Prostate gland (tissue), 2 donors: ENCODE data around the gene HTR1D. TPM values are rescaled to one million over a fixed set of nuclear protein-coding genes. Genes with fewer than 3 reads are reported as not detected.

Experiments
- DNase-seq: peaks from one replicate; pipeline ENCODE4 v3.0.0-alpha.2; 2019; ENCODE audit warnings: low spot score
- H3K27ac ChIP-seq, 2 donors: fragments of 200-600 bp; sonication (generic); 2 replicates each; pipeline ENCODE4 v1.5.1; 2017 to 2019
- H3K27me3 ChIP-seq: fragments of 200-600 bp; sonication (generic); replicated peaks from 2 replicates; pipeline ENCODE4 v1.5.1; 2019; ENCODE audit not compliant: insufficient read depth
- H3K36me3 ChIP-seq, 2 donors: fragments of 200-600 bp; sonication (generic); 1 replicate in 1 of 2; 2 replicates in 1 of 2; pipeline versions ENCODE4 v1.5.1 to v1.8.1; 2017 to 2019
- H3K4me1 ChIP-seq: fragments of 200-600 bp; sonication (generic); replicated peaks from 2 replicates; pipeline ENCODE4 v1.5.1; 2019
- H3K4me3 ChIP-seq, 2 donors: fragments of 200-600 bp; sonication (generic); 2 replicates each; pipeline ENCODE4 v1.5.1; 2017 to 2019
- H3K9me3 ChIP-seq: fragments of 200-600 bp; sonication (generic); 2 replicates; pipeline ENCODE4 v1.5.1; 2017
- POLR2A ChIP-seq: fragments of 450-650 bp; IDR thresholded peaks from one replicate; pipeline ENCODE4 v1.6.1; 2016; ENCODE audit warnings: antibody characterized with exemption, mild to moderate bottlenecking
- POLR2AphosphoS5 ChIP-seq: sonication (generic); formaldehyde crosslinking; IDR thresholded peaks from one replicate; pipeline ENCODE4 v1.6.1; 2017; ENCODE audit warnings: antibody characterized with exemption
- WGBS: methylation state at CpG from one replicate; pipeline ENCODE4 v1.1.5; 2018; 5-methylcytosine and 5-hydroxymethylcytosine counted together
- intact Hi-C: fragments of 100-400 bp; cut with DNase I; formaldehyde crosslinking; loops from one replicate; pipeline ENCODE4 v1.14.2; 2022
- total RNA-seq, 2 donors: library from RNA; depleted of rRNA; stranded (reverse); fragments of >200 nt; gene quantifications; one replicate each; pipeline ENCODE4 v1.1.0, GENCODE V29; 2016
- TF ChIP-seq, protein P1 (sequence below), 4 experiments: fragments of 200-600 bp in 2 of 4; fragments of 450-650 bp in 2 of 4; sonication (generic) in 2 of 4; IDR thresholded peaks; 1 replicate in 3 of 4; 2 replicates in 1 of 4; pipeline ENCODE4 v1.5.1; 2016 to 2019; ENCODE audit warnings: antibody characterized with exemption in 4 of 4, mild to moderate bottlenecking in 2 of 4, moderate library complexity in 2 of 4

HTR1D gene
- total RNA-seq, 2 donors from 2014 or later, result 0.09 to 0.28 TPM

DNA sequence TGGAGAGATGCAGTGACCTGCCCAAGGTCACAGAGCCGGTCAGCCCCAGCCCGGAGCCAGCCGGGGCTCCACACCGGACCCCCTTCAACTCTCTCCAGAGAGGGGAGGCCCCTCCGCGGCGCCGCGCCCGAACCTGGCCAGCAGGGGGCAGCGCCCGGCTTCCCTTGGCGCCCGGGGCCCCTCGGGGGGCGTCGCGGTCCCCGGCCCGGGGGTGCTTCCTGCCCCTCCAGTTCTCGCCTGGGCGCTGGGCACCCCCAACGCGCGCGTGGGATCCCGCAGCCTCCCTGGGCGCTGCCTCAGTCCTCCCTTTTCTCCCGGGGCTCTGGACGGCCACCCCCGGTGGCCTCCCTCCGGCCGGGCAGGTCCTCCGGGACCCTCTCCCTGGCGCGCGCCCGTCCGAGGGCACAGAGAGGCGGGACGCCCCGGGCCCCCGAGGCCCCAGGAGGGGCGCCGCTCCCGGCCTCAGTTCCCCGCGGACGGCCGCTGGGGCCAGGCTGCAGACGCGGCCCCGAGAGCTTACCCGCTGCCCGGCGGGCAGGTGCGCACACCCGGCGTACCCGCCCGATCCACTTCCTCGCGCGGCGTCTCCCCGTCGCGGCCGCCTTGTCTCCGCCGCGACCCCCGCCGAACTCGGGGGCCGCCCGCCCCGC is 406 bp downstream of the HTR1D start:
- H3K36me3 ChIP-seq, result no peaks in the 10 kb centered on the region
- no peaks in the 10 kb centered on the region for H3K4me1 ChIP-seq
- TF ChIP-seq POLR2AphosphoS5, result no peak
- TF ChIP-seq, protein P1, sequence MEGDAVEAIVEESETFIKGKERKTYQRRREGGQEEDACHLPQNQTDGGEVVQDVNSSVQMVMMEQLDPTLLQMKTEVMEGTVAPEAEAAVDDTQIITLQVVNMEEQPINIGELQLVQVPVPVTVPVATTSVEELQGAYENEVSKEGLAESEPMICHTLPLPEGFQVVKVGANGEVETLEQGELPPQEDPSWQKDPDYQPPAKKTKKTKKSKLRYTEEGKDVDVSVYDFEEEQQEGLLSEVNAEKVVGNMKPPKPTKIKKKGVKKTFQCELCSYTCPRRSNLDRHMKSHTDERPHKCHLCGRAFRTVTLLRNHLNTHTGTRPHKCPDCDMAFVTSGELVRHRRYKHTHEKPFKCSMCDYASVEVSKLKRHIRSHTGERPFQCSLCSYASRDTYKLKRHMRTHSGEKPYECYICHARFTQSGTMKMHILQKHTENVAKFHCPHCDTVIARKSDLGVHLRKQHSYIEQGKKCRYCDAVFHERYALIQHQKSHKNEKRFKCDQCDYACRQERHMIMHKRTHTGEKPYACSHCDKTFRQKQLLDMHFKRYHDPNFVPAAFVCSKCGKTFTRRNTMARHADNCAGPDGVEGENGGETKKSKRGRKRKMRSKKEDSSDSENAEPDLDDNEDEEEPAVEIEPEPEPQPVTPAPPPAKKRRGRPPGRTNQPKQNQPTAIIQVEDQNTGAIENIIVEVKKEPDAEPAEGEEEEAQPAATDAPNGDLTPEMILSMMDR (IDR thresholded peaks at IDR 0.05), result peak; percentile 24 to 81 (median 53)
- H3K27ac ChIP-seq, result no peak overlapping the region
- DNase-seq, result no peak
- H3K4me3 ChIP-seq, result peak overlapping the region; percentile 27 to 43
- intact Hi-C loops, result no loop called here
- H3K9me3 ChIP-seq, result no peaks in the 10 kb centered on the region
- peaks cover 6% of the 10 kb centered on the region for H3K27me3 ChIP-seq
- WGBS, result under 1% methylated on average over 49 of the region's 78 CpGs

DNA sequence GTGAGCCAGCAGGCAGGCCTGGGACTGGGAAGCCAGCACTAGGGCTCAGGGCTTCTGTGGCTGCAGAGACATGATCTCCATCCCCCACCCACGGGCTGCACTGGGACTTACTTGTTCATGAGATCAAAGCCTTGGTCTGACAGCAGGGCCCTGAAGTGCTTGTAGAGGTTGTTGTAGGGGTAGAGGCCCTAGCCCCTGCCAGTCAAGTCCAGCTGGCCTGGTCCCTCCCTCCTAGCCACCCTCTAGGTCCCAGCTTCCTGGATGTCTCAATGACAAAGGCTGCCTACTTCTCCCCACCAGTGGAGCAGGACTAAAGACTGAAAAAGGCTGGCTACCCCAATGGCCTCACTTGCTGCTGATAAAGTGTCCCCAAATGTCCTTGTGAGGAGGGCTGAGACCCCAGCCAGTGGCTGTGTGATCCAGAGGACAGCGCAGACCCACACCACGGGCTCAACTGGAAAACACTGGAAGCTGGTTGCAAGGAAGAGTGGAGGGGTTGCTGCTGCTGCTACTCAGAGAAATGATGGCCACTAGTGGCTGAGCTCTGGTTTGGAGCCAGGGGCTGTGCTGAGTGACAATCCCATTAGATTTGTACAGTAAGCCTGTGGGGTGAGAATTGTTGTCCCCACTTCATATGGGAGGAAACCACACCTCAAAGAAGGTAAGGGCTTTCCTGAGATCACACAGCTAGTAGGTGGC is 1.4 kb downstream of the HTR1D start:
- WGBS, result 71% methylated on average over 3 of the region's 3 CpGs
- TF ChIP-seq, protein P1 (IDR thresholded peaks at IDR 0.05), result no peak
- TF ChIP-seq POLR2A (no peak), POLR2AphosphoS5 (no peak)
- DNase-seq, result no peak
- Histone ChIP-seq H3K27ac (no peak overlapping the region), H3K9me3 (no peaks in the 10 kb centered on the region), H3K36me3 (no peaks in the 10 kb centered on the region), H3K27me3 (peaks cover 6% of the 10 kb centered on the region), H3K4me3 (no peak overlapping the region), H3K4me1 (no peaks in the 10 kb centered on the region)
- intact Hi-C loops, result no loop called here

DNA sequence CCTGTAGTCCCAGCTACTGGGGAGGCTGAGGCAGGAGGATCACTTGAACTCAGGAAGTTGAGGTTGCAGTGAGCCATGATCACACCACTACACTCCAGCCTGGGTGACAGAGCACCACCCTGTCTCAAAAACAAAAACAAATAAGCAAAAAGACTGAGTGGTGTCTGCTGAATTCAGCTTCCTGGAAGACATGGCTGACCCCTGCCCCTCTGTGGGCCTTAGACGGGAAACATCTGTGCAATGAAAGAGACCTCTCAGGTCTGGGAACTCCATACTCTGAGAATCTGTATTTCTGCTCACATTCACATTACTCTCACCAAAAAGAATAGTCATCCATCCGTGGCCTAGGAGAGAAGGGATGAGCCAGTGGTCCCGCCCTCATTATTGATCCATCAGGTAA is 2.0 kb downstream of the HTR1D start:
- intact Hi-C loops, result no loop called here
- Histone ChIP-seq H3K9me3 (no peaks in the 10 kb centered on the region), H3K36me3 (no peaks in the 10 kb centered on the region), H3K27ac (no peak overlapping the region), H3K4me3 (no peak overlapping the region), H3K4me1 (no peaks in the 10 kb centered on the region), H3K27me3 (peaks cover 6% of the 10 kb centered on the region)
- no peak for DNase-seq
- TF ChIP-seq POLR2AphosphoS5 (no peak), POLR2A (no peak)
- TF ChIP-seq, protein P1 (IDR thresholded peaks at IDR 0.05), result no peak
- WGBS, result 95% methylated on average over 3 of the region's 3 CpGs

DNA sequence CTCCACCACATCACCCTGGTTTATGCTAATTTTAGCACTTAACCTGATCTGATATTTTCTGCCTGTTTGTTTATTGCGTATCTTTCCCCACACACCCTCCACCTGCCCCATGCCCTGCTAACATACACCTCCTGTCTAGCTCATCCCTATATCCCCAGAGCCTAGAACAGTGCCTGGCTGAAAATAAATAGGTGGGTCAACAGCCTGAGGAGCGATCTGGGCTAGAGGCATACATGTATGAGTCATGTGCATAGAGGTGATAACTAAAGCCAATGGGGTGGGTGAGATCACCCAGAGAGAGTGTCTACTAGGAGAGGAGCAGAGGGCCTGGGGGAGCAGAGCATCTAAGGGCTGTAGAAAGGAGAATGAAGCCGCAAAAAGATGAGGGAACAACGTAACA is 2.7 kb downstream of the HTR1D start:
- no peak overlapping the region for H3K4me3 ChIP-seq
- DNase-seq, result no peak
- TF ChIP-seq, protein P1 (IDR thresholded peaks at IDR 0.05), result no peak
- TF ChIP-seq POLR2AphosphoS5 (no peak), POLR2A (no peak)
- no peaks in the 10 kb centered on the region for H3K36me3 ChIP-seq
- no peak overlapping the region for H3K27ac ChIP-seq
- 98% methylated on average over 4 of the region's 4 CpGs for WGBS
- H3K9me3 ChIP-seq, result no peaks in the 10 kb centered on the region
- intact Hi-C loops, result no loop called here
- H3K27me3 ChIP-seq, result peaks cover 6% of the 10 kb centered on the region
- no peaks in the 10 kb centered on the region for H3K4me1 ChIP-seq

DNA sequence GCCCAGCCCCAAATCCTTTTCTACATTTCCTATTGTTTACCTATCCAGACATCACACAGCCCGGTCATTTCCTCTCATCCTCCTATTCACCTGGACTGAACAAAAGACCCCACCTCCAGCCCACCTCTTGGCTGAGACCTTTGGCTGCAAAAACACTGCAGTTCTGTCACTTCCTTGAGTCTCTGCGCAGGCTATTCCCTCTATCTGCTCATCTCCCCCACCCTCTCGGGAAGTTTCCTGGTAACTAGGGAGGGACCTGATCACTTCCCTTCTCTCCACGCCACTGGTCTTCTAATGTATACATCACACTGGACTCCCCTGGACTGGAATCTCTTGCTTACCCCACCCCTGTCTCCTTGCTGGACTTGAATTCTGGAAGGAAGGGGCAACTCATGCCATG is 5.3 kb downstream of the HTR1D start:
- DNase-seq, result no peak
- TF ChIP-seq, protein P1 (IDR thresholded peaks at IDR 0.05), result no peak
- TF ChIP-seq POLR2A (no peak), POLR2AphosphoS5 (no peak)
- Histone ChIP-seq H3K27ac (no peak overlapping the region), H3K36me3 (no peaks in the 10 kb centered on the region), H3K4me1 (no peaks in the 10 kb centered on the region), H3K4me3 (no peak overlapping the region), H3K27me3 (peaks cover 6% of the 10 kb centered on the region), H3K9me3 (no peaks in the 10 kb centered on the region)
- 53% methylated on average over 4 of the region's 4 CpGs for WGBS
- intact Hi-C loops, result no loop called here
